IMR-90 (cell line): ENCODE data around the gene ARHGAP45. TPM values are rescaled to one million over a fixed set of nuclear protein-coding genes. Genes with fewer than 3 reads are reported as not detected.

Experiments used
- ATAC-seq: fragments of 200-7000 bp; cut with Tn5 transposase; 2 replicates; pipeline ENCODE4 v1.9.1; 2020; ENCODE audit warnings: low read depth, mild to moderate bottlenecking, moderate library complexity
- BruUV-seq: library from RNA; stranded (reverse); fragments of 400-500 nt; replicated peaks from 2 replicates; lab custom pipeline; 2021; lab: Mats Ljungman, UMichigan
- CTCF ChIA-PET: fragments of 300-600 bp; formaldehyde crosslinking; extraction: SDS; loops from one replicate; lab custom pipeline; 2021; ENCODE audit warnings: antibody characterized with exemption; lab: Yijun Ruan, JAX
- POLR2A ChIA-PET: fragments of 300-600 bp; sonication (Branson Sonifier 250); formaldehyde crosslinking; loops from one replicate; lab custom pipeline; 2022; ENCODE audit warnings: antibody characterized with exemption; ENCODE audit not compliant: unreplicated experiment; lab: Charles Lee
- DNase-seq: peaks from one replicate; pipeline ENCODE4 v3.0.0; 2013
- H2AFZ ChIP-seq: replicated peaks from 2 replicates; pipeline ENCODE3; 2013; ENCODE audit warnings: low read length, mild to moderate bottlenecking; ENCODE audit not compliant: poor library complexity
- H2AK5ac ChIP-seq: 2 replicates; pipeline ENCODE4 v1.6.1; 2013; ENCODE audit warnings: low read depth, low read length, inconsistent platforms
- H2AK9ac ChIP-seq: replicated peaks from 2 replicates; pipeline ENCODE3; 2013; ENCODE audit warnings: mild to moderate bottlenecking, low read depth, low read length, moderate library complexity; ENCODE audit not compliant: poor library complexity
- H2BK120ac ChIP-seq: 2 replicates; pipeline ENCODE4 v1.6.1; 2013; ENCODE audit warnings: low read depth, low read length, inconsistent platforms
- H2BK15ac ChIP-seq: 3 replicates; pipeline ENCODE4 v1.6.1; 2013; ENCODE audit warnings: low read depth, low read length, inconsistent platforms
- H2BK20ac ChIP-seq: 2 replicates; pipeline ENCODE4 v1.6.1; 2013; ENCODE audit warnings: low read depth, mild to moderate bottlenecking, inconsistent platforms, low read length, moderate library complexity
- H2BK5ac ChIP-seq: 2 replicates; pipeline ENCODE4 v1.6.1; 2013; ENCODE audit warnings: mild to moderate bottlenecking, low read depth, low read length, inconsistent platforms; ENCODE audit not compliant: poor library complexity, severe bottlenecking
- H3K14ac ChIP-seq: replicated peaks from 2 replicates; pipeline ENCODE4 v1.6.1; 2013; ENCODE audit warnings: low read depth, low read length, inconsistent platforms
- H3K18ac ChIP-seq: 2 replicates; pipeline ENCODE4 v1.6.1; 2013; ENCODE audit warnings: low read depth, low read length, control low read depth
- H3K23ac ChIP-seq: 2 replicates; pipeline ENCODE4 v1.6.1; 2013; ENCODE audit warnings: low read depth, low read length, inconsistent platforms
- H3K27ac ChIP-seq: 2 replicates; pipeline ENCODE4 v1.5.1; 2013; ENCODE audit warnings: mild to moderate bottlenecking, control low read depth, low read length; ENCODE audit not compliant: insufficient read depth
- H3K27me3 ChIP-seq: 2 replicates; pipeline ENCODE4 v1.6.1; 2013; ENCODE audit warnings: low read length; ENCODE audit not compliant: control insufficient read depth, insufficient read depth
- H3K36me3 ChIP-seq: 2 replicates; pipeline ENCODE4 v1.6.1; 2013; ENCODE audit warnings: low read length, mixed read lengths; ENCODE audit not compliant: control insufficient read depth, insufficient read depth
- H3K4ac ChIP-seq: 2 replicates; pipeline ENCODE4 v1.6.1; 2013; ENCODE audit warnings: low read depth, low read length, inconsistent platforms
- H3K4me1 ChIP-seq: 2 replicates; pipeline ENCODE4 v1.6.1; 2013; ENCODE audit warnings: low read length, mixed read lengths; ENCODE audit not compliant: control insufficient read depth, insufficient read depth
- H3K4me2 ChIP-seq: 2 replicates; pipeline ENCODE4 v1.6.1; 2013; ENCODE audit warnings: low read depth, mild to moderate bottlenecking, control low read depth, low read length, moderate library complexity
- H3K4me3 ChIP-seq: 2 replicates; pipeline ENCODE4 v1.5.1; 2013; ENCODE audit warnings: low read depth, mild to moderate bottlenecking, control low read depth, low read length, moderate library complexity; ENCODE audit not compliant: insufficient read depth
- H3K56ac ChIP-seq: 2 replicates; pipeline ENCODE4 v1.6.1; 2013; ENCODE audit warnings: low read length, inconsistent platforms; ENCODE audit not compliant: insufficient read depth; ENCODE audit errors: extremely low read depth
- H3K79me1 ChIP-seq, 2 experiments: 2 replicates each; pipeline ENCODE4 v1.6.1; 2013; ENCODE audit warnings: low read length in 2 of 2, inconsistent platforms in 1 of 2, low read depth in 1 of 2
- H3K9ac ChIP-seq: 2 replicates; pipeline ENCODE4 v1.6.1; 2013; ENCODE audit warnings: low read depth, low read length, control low read depth
- H3K9me1 ChIP-seq: 2 replicates; pipeline ENCODE4 v1.6.1; 2013; ENCODE audit warnings: low read length, inconsistent platforms; ENCODE audit not compliant: insufficient read depth
- H3K9me3 ChIP-seq: 2 replicates; pipeline ENCODE4 v1.6.1; 2013; ENCODE audit warnings: low read length; ENCODE audit not compliant: control insufficient read depth, insufficient read depth
- H4K20me1 ChIP-seq: 2 replicates; pipeline ENCODE4 v1.6.1; 2013; ENCODE audit warnings: low read length, inconsistent platforms; ENCODE audit not compliant: insufficient read depth
- H4K5ac ChIP-seq: 2 replicates; pipeline ENCODE4 v1.6.1; 2013; ENCODE audit warnings: mild to moderate bottlenecking, low read depth, low read length, control low read depth
- H4K8ac ChIP-seq, 2 experiments: 2 replicates each; pipeline ENCODE4 v1.6.1; 2013; ENCODE audit warnings: low read depth in 2 of 2, low read length in 2 of 2, control low read depth in 1 of 2, inconsistent platforms in 1 of 2
- H4K91ac ChIP-seq: 2 replicates; pipeline ENCODE4 v1.6.1; 2013; ENCODE audit warnings: low read depth, low read length, inconsistent platforms; ENCODE audit not compliant: insufficient read depth
- BHLHE40 ChIP-seq: fragments of 150-350 bp; IDR thresholded peaks from 2 replicates; pipeline ENCODE4 v1.6.1; 2016; ENCODE audit warnings: mild to moderate bottlenecking, low read depth, low read length
- CEBPB ChIP-seq: IDR thresholded peaks from 2 replicates; pipeline ENCODE4 v1.6.1; 2012; ENCODE audit warnings: low read depth, low read length, improper control_type of control experiment
- CHD1 ChIP-seq: IDR thresholded peaks from 2 replicates; pipeline ENCODE4 v1.6.1; 2012; ENCODE audit warnings: low read depth, low read length, improper control_type of control experiment
- FOS ChIP-seq: fragments of 150-350 bp; IDR thresholded peaks from 2 replicates; pipeline ENCODE4 v1.6.1; 2016; ENCODE audit warnings: low read depth, low read length
- MAZ ChIP-seq: IDR thresholded peaks from 2 replicates; pipeline ENCODE4 v1.6.1; 2012; ENCODE audit warnings: low read depth, mild to moderate bottlenecking, low read length, improper control_type of control experiment, moderate library complexity, borderline replicate concordance
- MXI1 ChIP-seq: IDR thresholded peaks from 2 replicates; pipeline ENCODE4 v1.6.1; 2012; ENCODE audit warnings: low read depth, mild to moderate bottlenecking, low read length, moderate library complexity, borderline replicate concordance
- NFE2L2 ChIP-seq: fragments of 150-350 bp; IDR thresholded peaks from 2 replicates; pipeline ENCODE4 v1.6.1; 2016; ENCODE audit warnings: low read depth, mild to moderate bottlenecking, low read length
- POLR2A ChIP-seq: IDR thresholded peaks from 2 replicates; pipeline ENCODE4 v1.6.1; 2012; ENCODE audit warnings: mild to moderate bottlenecking, low read depth, low read length
- RAD21 ChIP-seq: IDR thresholded peaks from 2 replicates; pipeline ENCODE4 v1.6.1; 2012; ENCODE audit warnings: low read length, improper control_type of control experiment
- RCOR1 ChIP-seq: IDR thresholded peaks from 2 replicates; pipeline ENCODE4 v1.6.1; 2012; ENCODE audit warnings: mild to moderate bottlenecking, low read length, improper control_type of control experiment; ENCODE audit not compliant: insufficient replicate concordance
- RFX5 ChIP-seq: IDR thresholded peaks from 2 replicates; pipeline ENCODE4 v1.8.0; 2012; ENCODE audit warnings: low read depth, mild to moderate bottlenecking, low read length, moderate library complexity
- SMC3 ChIP-seq: fragments of 150-350 bp; IDR thresholded peaks from 2 replicates; pipeline ENCODE4 v1.6.1; 2016; ENCODE audit warnings: low read depth, mild to moderate bottlenecking, antibody characterized with exemption, low read length, moderate library complexity
- WGBS, 2 experiments: methylation state at CpG; one replicate each; pipeline versions ENCODE4 v1.1.5 to v1.1.7; 2013; ENCODE audit warnings: missing lambda C conversion rate in 2 of 2; ENCODE audit not compliant: insufficient read length in 1 of 2; ENCODE audit errors: extremely low coverage in 2 of 2; 5-methylcytosine and 5-hydroxymethylcytosine counted together
- dilution Hi-C: fragments of 300-500 bp; cut with HindIII; formaldehyde crosslinking; loops from one replicate; pipeline ENCODE4 v1.14.3; 2018; ENCODE audit warnings: low sequenced_read_pairs; ENCODE audit not compliant: unreplicated experiment
- in situ Hi-C: fragments of 300-500 bp; cut with MboI; formaldehyde crosslinking; loops from 3 replicates; pipeline ENCODE4 v1.14.3; 2019; ENCODE audit warnings: low sequenced_read_pairs, inconsistent platforms, mixed read lengths
- intact Hi-C: fragments of 100-400 bp; cut with micrococcal nuclease; formaldehyde crosslinking; loops from 2 replicates; pipeline ENCODE4 v1.10.0; 2022
- polyA plus RNA-seq, 3 experiments: library from polyadenylated mRNA; depleted of rRNA; stranded (reverse); fragments of >200 nt; gene quantifications; 2 replicates each; pipeline ENCODE4 v1.2.3, GENCODE V29; 2012; ENCODE audit warnings: low replicate concordance in 1 of 3
- total RNA-seq: library from RNA; depleted of rRNA; stranded (reverse); fragments of >200 nt; gene quantifications from 2 replicates; pipeline ENCODE4 v1.2.3, GENCODE V29; 2012
- TF ChIP-seq, protein P1 (sequence below): fragments of 150-350 bp; IDR thresholded peaks from 2 replicates; pipeline ENCODE4 v1.6.1; 2017; ENCODE audit warnings: mild to moderate bottlenecking, antibody characterized with exemption, low read length, low read depth
- TF ChIP-seq, protein P2 (sequence below): fragments of 150-350 bp; IDR thresholded peaks from 2 replicates; pipeline ENCODE4 v1.6.1; 2016; ENCODE audit warnings: low read depth, mild to moderate bottlenecking, low read length, moderate library complexity, borderline replicate concordance
- TF ChIP-seq, protein P3 (sequence below): conservative IDR thresholded peaks from 2 replicates; pipeline ENCODE4 v1.5.1; 2012; ENCODE audit warnings: mild to moderate bottlenecking, low read depth, low read length, improper control_type of control experiment

The ARHGAP45 gene
- total and polyA plus RNA-seq, 2 of the 4 experiments (the other 2 are of a cell fraction) = 1.3 to 1.7 TPM

DNA sequence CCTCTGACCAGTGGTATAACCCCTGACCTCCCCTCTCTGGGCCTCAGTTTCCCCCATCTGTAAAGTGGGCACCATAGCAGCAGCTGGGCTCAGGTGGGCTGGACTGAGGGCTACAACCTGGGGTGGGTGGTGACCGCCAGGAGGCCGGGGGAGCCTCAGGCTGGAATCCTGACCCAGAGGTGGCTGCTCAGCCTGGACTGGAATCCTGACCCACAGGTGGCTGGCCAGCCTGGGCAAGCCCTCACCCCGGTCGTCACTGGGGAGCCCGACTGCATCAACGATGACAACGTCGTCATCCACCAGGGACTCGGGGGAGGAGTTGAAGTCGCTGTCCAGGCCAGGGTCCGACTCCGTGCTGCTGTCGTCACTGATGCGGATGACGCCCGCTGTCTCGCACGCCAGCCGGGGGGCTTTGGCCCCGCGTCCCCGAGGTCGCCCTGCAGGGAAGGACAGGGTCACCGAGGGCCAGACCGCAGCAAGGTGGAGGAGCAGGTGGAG, 47.1 kb downstream of the ARHGAP45 start:
- POLR2A ChIA-PET = interaction anchor here (0.5 kb wide), 1 partner anchor 15 kb away, joined by 6 read pairs; no protein-coding TSS in a partner anchor
- WGBS, 2 experiments = 85% methylated on average over 15 of the region's 25 CpGs; no CpG with 5 or more reads in 1 of the 2 experiments
- TF ChIP-seq, protein P1, sequence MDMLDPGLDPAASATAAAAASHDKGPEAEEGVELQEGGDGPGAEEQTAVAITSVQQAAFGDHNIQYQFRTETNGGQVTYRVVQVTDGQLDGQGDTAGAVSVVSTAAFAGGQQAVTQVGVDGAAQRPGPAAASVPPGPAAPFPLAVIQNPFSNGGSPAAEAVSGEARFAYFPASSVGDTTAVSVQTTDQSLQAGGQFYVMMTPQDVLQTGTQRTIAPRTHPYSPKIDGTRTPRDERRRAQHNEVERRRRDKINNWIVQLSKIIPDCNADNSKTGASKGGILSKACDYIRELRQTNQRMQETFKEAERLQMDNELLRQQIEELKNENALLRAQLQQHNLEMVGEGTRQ = no peak
- TF ChIP-seq FOS = no peak
- no peak for TF ChIP-seq MAZ
- no peak for TF ChIP-seq MXI1
- TF ChIP-seq RCOR1 = no peak
- TF ChIP-seq SMC3 = no peak
- TF ChIP-seq BHLHE40 = no peak
- no peak for TF ChIP-seq CHD1
- TF ChIP-seq RFX5 = no peak
- TF ChIP-seq, protein P2, sequence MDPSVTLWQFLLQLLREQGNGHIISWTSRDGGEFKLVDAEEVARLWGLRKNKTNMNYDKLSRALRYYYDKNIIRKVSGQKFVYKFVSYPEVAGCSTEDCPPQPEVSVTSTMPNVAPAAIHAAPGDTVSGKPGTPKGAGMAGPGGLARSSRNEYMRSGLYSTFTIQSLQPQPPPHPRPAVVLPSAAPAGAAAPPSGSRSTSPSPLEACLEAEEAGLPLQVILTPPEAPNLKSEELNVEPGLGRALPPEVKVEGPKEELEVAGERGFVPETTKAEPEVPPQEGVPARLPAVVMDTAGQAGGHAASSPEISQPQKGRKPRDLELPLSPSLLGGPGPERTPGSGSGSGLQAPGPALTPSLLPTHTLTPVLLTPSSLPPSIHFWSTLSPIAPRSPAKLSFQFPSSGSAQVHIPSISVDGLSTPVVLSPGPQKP = no peak
- no peak for TF ChIP-seq RAD21
- no peak for TF ChIP-seq NFE2L2
- TF ChIP-seq, protein P3, sequence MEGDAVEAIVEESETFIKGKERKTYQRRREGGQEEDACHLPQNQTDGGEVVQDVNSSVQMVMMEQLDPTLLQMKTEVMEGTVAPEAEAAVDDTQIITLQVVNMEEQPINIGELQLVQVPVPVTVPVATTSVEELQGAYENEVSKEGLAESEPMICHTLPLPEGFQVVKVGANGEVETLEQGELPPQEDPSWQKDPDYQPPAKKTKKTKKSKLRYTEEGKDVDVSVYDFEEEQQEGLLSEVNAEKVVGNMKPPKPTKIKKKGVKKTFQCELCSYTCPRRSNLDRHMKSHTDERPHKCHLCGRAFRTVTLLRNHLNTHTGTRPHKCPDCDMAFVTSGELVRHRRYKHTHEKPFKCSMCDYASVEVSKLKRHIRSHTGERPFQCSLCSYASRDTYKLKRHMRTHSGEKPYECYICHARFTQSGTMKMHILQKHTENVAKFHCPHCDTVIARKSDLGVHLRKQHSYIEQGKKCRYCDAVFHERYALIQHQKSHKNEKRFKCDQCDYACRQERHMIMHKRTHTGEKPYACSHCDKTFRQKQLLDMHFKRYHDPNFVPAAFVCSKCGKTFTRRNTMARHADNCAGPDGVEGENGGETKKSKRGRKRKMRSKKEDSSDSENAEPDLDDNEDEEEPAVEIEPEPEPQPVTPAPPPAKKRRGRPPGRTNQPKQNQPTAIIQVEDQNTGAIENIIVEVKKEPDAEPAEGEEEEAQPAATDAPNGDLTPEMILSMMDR = no peak
- TF ChIP-seq POLR2A = no peak
- no peak for TF ChIP-seq CEBPB

More for the DNA sequence above, 47.1 kb downstream of the ARHGAP45 start:
- Histone ChIP-seq H3K9ac (0 out of 2 replicates have a peak overlapping the region, but pooled peaks have one; percentile 35), H2AFZ (peak overlapping the region; percentile 51), H3K18ac (no peak overlapping the region), H3K14ac (no peak overlapping the region), H3K79me1 (peaks cover 11 to 23% of the 10 kb centered on the region in 2 experiments), H2AK9ac (peak overlapping the region; percentile 97), H3K9me3 (no peaks in the 10 kb centered on the region), H4K8ac (peak overlapping the region in 1 of 2 experiments; percentile 72; a peak in 2 of 4 replicates), H3K36me3 (peaks cover 80% of the 10 kb centered on the region), H2BK5ac (peak overlapping the region; percentile 85), H3K27me3 (no peaks in the 10 kb centered on the region), H4K20me1 (peaks cover 25% of the 10 kb centered on the region), H3K27ac (peak overlapping the region; percentile 74; the same call in 1 of the 2 replicates), H3K4me1 (peaks cover 11% of the 10 kb centered on the region), H3K9me1 (no peaks in the 10 kb centered on the region), H2BK120ac (0 out of 2 replicates have a peak overlapping the region, but pooled peaks have one; percentile 29), H3K23ac (no peak overlapping the region), H4K91ac (no peak overlapping the region), H2BK20ac (no peak overlapping the region), H2BK15ac (no peak overlapping the region), H4K5ac (no peak overlapping the region), H3K4me2 (no peak overlapping the region), H2AK5ac (peak overlapping the region; percentile 90; the same call in 1 of the 2 replicates), H3K4ac (peak overlapping the region; percentile 86), H3K4me3 (no peak overlapping the region), H3K56ac (no peak overlapping the region)
- no TSS peak for BruUV-seq
- no peak for ATAC-seq
- in situ Hi-C loops = no loop called here
- CTCF ChIA-PET = interaction anchor here (0.6 to 1.5 kb wide), 12 partner anchors 9 to 161 kb away, joined by 3 to 12 read pairs (median 4); partner anchors contain the start of genes CBARP, FAM174C and SBNO2
- dilution Hi-C loops = no loop called here
- no peak for DNase-seq
- intact Hi-C loops = loop anchor here (2.0 to 5.0 kb wide), 2 partner anchors 63 to 78 kb away; no protein-coding TSS in a partner anchor
